Activated naive CD4-positive, alpha-beta T cell treated with anti-CD3 and anti-CD28 coated beads for 36 hours (primary cell): Measurements from ENCODE around the gene TUBA1B. TPM values are rescaled to one million over a fixed set of nuclear protein-coding genes. Genes with fewer than 3 reads are reported as not detected.
"Not testable (repeated sequence)": the region's sequence is repeated elsewhere in the genome, so short reads cannot be mapped to it uniquely, and the experiment has no call there.

Source experiments
- CTCF ChIA-PET: fragments of 350-600 bp; sonication (Branson Sonifier 250); formaldehyde crosslinking; loops from one replicate; lab custom pipeline; 2021; ENCODE audit warnings: antibody characterized with exemption; lab: Charles Lee
- DNase-seq: peaks from one replicate; pipeline ENCODE4 v3.0.0-alpha.2; 2020
- H3K27ac Mint-ChIP-seq: one replicate; pipeline ENCODE4 v1.8.0; 2021; ENCODE audit warnings: mild to moderate bottlenecking, mixed read lengths
- H3K27me3 Mint-ChIP-seq: one replicate; pipeline ENCODE4 v1.8.0; 2021; ENCODE audit warnings: low read depth, mixed read lengths
- H3K36me3 Mint-ChIP-seq: one replicate; pipeline ENCODE4 v1.8.0; 2021; ENCODE audit warnings: low read depth, mixed read lengths
- H3K4me1 Mint-ChIP-seq: one replicate; pipeline ENCODE4 v1.8.0; 2021; ENCODE audit warnings: low read depth, mixed read lengths
- H3K4me3 Mint-ChIP-seq: one replicate; pipeline ENCODE4 v1.8.0; 2021; ENCODE audit warnings: mild to moderate bottlenecking, moderate library complexity, mixed read lengths
- H3K9me3 Mint-ChIP-seq: one replicate; pipeline ENCODE4 v1.8.0; 2021; ENCODE audit warnings: mixed read lengths
- intact Hi-C: fragments of 100-400 bp; cut with micrococcal nuclease; formaldehyde crosslinking; loops from one replicate; pipeline ENCODE4 v1.15.1; 2023
- total RNA-seq, 2 experiments: library from RNA; stranded (reverse); gene quantifications; one replicate each; pipeline ENCODE4 v1.2.3, GENCODE V29; 2021

Gene TUBA1B
- 1,000 to 10,000 TPM; 2,826 to 2,914 TPM for total RNA-seq

GRCh38 chr12:49131051-49131893, at the start of gene TUBA1B:
TSS of gene TUBA1B (minus strand) at chr12:49131395. CDS start at chr12:49131300, 95 bp downstream.
- intact Hi-C loops, result loop anchor here (1.0 to 10.0 kb wide), 4 partner anchors 58 to 1024 kb away; partner anchors contain the start of genes CCNT1, PRKAG1, SENP1 and TUBA1A
- Mint-ChIP-seq H3K4me1 (peaks cover 43% of the 10 kb centered on the region), H3K27me3 (no peaks in the 10 kb centered on the region), H3K9me3 (no peaks in the 10 kb centered on the region), H3K27ac (peak within 1 kb of the TSS; percentile 100), H3K36me3 (peaks cover 45% of the 10 kb centered on the region), H3K4me3 (peak within 1 kb of the TSS; percentile 97)
- CTCF ChIA-PET, result interaction anchor here (0.7 to 3.0 kb wide), 19 partner anchors 9 to 210 kb away, joined by 3 to 19 read pairs (median 3); partner anchors contain the start of genes DHH, LMBR1L, RHEBL1 and TUBA1A
- peak; percentile 89 for DNase-seq

- Mint-ChIP-seq H3K27me3 (no peaks in the 10 kb centered on the region), H3K36me3 (no peaks in the 10 kb centered on the region), H3K27ac (no peak overlapping the region), H3K4me3 (no peak overlapping the region), H3K9me3 (no peaks in the 10 kb centered on the region), H3K4me1 (no peaks in the 10 kb centered on the region)
- CTCF ChIA-PET, result no interaction called here
- intact Hi-C loops, result no loop called here
- no peak for DNase-seq
Measured at GRCh38 chr12:49174218-49174617, 43.0 kb upstream of the TUBA1B start.

GRCh38 chr12:49170924-49171323, 39.7 kb upstream of the TUBA1B start:
- H3K36me3 Mint-ChIP-seq, result no peaks in the 10 kb centered on the region
- no peak overlapping the region for H3K27ac Mint-ChIP-seq
- no peaks in the 10 kb centered on the region for H3K4me1 Mint-ChIP-seq
- intact Hi-C loops, result no loop called here
- H3K9me3 Mint-ChIP-seq, result no peaks in the 10 kb centered on the region
- CTCF ChIA-PET, result interaction anchor here (0.8 to 1.2 kb wide), 2 partner anchors 64 to 281 kb away, joined by 3 to 4 read pairs; no protein-coding TSS in a partner anchor
- H3K27me3 Mint-ChIP-seq, result no peaks in the 10 kb centered on the region
- no peak overlapping the region for H3K4me3 Mint-ChIP-seq
- DNase-seq, result no peak

GRCh38 chr12:49165114-49165513, 33.9 kb upstream of the TUBA1B start:
- intact Hi-C loops, result no loop called here
- DNase-seq, result no peak
- no peaks in the 10 kb centered on the region for H3K4me1 Mint-ChIP-seq
- no peaks in the 10 kb centered on the region for H3K36me3 Mint-ChIP-seq
- no peaks in the 10 kb centered on the region for H3K27me3 Mint-ChIP-seq
- CTCF ChIA-PET, result interaction anchor here (0.6 kb wide), 1 partner anchor 106 kb away, joined by 3 read pairs; no protein-coding TSS in a partner anchor
- H3K4me3 Mint-ChIP-seq, result no peak overlapping the region
- no peaks in the 10 kb centered on the region for H3K9me3 Mint-ChIP-seq
- no peak overlapping the region for H3K27ac Mint-ChIP-seq

GRCh38 chr12:49161901-49162300, 30.7 kb upstream of the TUBA1B start:
- H3K27ac Mint-ChIP-seq, H3K27me3 Mint-ChIP-seq, DNase-seq, H3K36me3 Mint-ChIP-seq, H3K4me1 Mint-ChIP-seq, intact Hi-C loops, H3K9me3 Mint-ChIP-seq, H3K4me3 Mint-ChIP-seq: not testable (repeated sequence)
- CTCF ChIA-PET, result interaction anchor here (0.6 kb wide), 1 partner anchor 26 kb away, joined by 3 read pairs; no protein-coding TSS in a partner anchor

- DNase-seq, result no peak
- no peaks in the 10 kb centered on the region for H3K4me1 Mint-ChIP-seq
- no peaks in the 10 kb centered on the region for H3K36me3 Mint-ChIP-seq
- intact Hi-C loops, result no loop called here
- CTCF ChIA-PET, result interaction anchor here (0.6 kb wide), 1 partner anchor 367 kb away, joined by 3 read pairs; no protein-coding TSS in a partner anchor
- H3K9me3 Mint-ChIP-seq, result no peaks in the 10 kb centered on the region
- no peaks in the 10 kb centered on the region for H3K27me3 Mint-ChIP-seq
- H3K4me3 Mint-ChIP-seq, result no peak overlapping the region
- no peak overlapping the region for H3K27ac Mint-ChIP-seq
Measured at GRCh38 chr12:49161092-49161795, 30.0 kb upstream of the TUBA1B start.

GRCh38 chr12:49160399-49160798, 29.2 kb upstream of the TUBA1B start:
- H3K4me1 Mint-ChIP-seq, result no peaks in the 10 kb centered on the region
- no peak overlapping the region for H3K27ac Mint-ChIP-seq
- CTCF ChIA-PET, result no interaction called here

GRCh38 chr12:49154221-49154620, 23.0 kb upstream of the TUBA1B start:
- Mint-ChIP-seq H3K27ac (no peak overlapping the region), H3K36me3 (no peaks in the 10 kb centered on the region), H3K9me3 (no peaks in the 10 kb centered on the region), H3K4me3 (no peak overlapping the region), H3K4me1 (peaks cover 2% of the 10 kb centered on the region), H3K27me3 (no peaks in the 10 kb centered on the region)
- CTCF ChIA-PET, result no interaction called here
- DNase-seq, result no peak
- intact Hi-C loops, result no loop called here

More at GRCh38 chr12:49160399-49160798, 29.2 kb upstream of the TUBA1B start:
- H3K4me3 Mint-ChIP-seq, result no peak overlapping the region
- H3K36me3 Mint-ChIP-seq, result no peaks in the 10 kb centered on the region
- no peaks in the 10 kb centered on the region for H3K9me3 Mint-ChIP-seq
- intact Hi-C loops, result no loop called here
- no peaks in the 10 kb centered on the region for H3K27me3 Mint-ChIP-seq
- DNase-seq, result no peak

- H3K27ac Mint-ChIP-seq, result no peak overlapping the region
- CTCF ChIA-PET, result no interaction called here
- H3K36me3 Mint-ChIP-seq, result peaks cover 3% of the 10 kb centered on the region
- no peaks in the 10 kb centered on the region for H3K9me3 Mint-ChIP-seq
- no peak overlapping the region for H3K4me3 Mint-ChIP-seq
- intact Hi-C loops, result no loop called here
- DNase-seq, result no peak
- no peaks in the 10 kb centered on the region for H3K27me3 Mint-ChIP-seq
- peaks cover 2% of the 10 kb centered on the region for H3K4me1 Mint-ChIP-seq
Measured at GRCh38 chr12:49147384-49147783, 16.2 kb upstream of the TUBA1B start.

GRCh38 chr12:49146406-49146805, 15.2 kb upstream of the TUBA1B start:
- DNase-seq, result no peak
- no peak overlapping the region for H3K27ac Mint-ChIP-seq
- no peaks in the 10 kb centered on the region for H3K27me3 Mint-ChIP-seq
- CTCF ChIA-PET, result interaction anchor here (0.6 kb wide), 1 partner anchor 167 kb away, joined by 3 read pairs; no protein-coding TSS in a partner anchor
- no peaks in the 10 kb centered on the region for H3K9me3 Mint-ChIP-seq
- peaks cover 3% of the 10 kb centered on the region for H3K36me3 Mint-ChIP-seq
- peaks cover 2% of the 10 kb centered on the region for H3K4me1 Mint-ChIP-seq
- no peak overlapping the region for H3K4me3 Mint-ChIP-seq
- intact Hi-C loops, result no loop called here

GRCh38 chr12:49144384-49144783, 13.2 kb upstream of the TUBA1B start:
- no peak for DNase-seq
- H3K27me3 Mint-ChIP-seq, result no peaks in the 10 kb centered on the region
- no peak overlapping the region for H3K4me3 Mint-ChIP-seq
- intact Hi-C loops, result no loop called here
- CTCF ChIA-PET, result interaction anchor here (0.6 to 0.8 kb wide), 4 partner anchors 13 to 182 kb away, joined by 3 to 5 read pairs (median 3); partner anchors contain the start of genes TUBA1B and WNT1
- H3K27ac Mint-ChIP-seq, result no peak overlapping the region
- no peaks in the 10 kb centered on the region for H3K9me3 Mint-ChIP-seq
- peaks cover 2% of the 10 kb centered on the region for H3K4me1 Mint-ChIP-seq
- H3K36me3 Mint-ChIP-seq, result peaks cover 5% of the 10 kb centered on the region

- H3K27ac Mint-ChIP-seq, result no peak overlapping the region
- no peak for DNase-seq
- CTCF ChIA-PET, result interaction anchor here (0.6 to 1.0 kb wide), 2 partner anchors 15 to 49 kb away, joined by 5 to 6 read pairs; no protein-coding TSS in a partner anchor
- H3K36me3 Mint-ChIP-seq, result peaks cover 2% of the 10 kb centered on the region
- H3K27me3 Mint-ChIP-seq, result no peaks in the 10 kb centered on the region
- peaks cover 2% of the 10 kb centered on the region for H3K4me1 Mint-ChIP-seq
- H3K9me3 Mint-ChIP-seq, result no peaks in the 10 kb centered on the region
- no peak overlapping the region for H3K4me3 Mint-ChIP-seq
- intact Hi-C loops, result loop anchor here (10.0 kb wide), 1 partner anchor 424 kb away; the partner anchor contains the start of gene CCNT1
Measured at GRCh38 chr12:49138999-49139398, 7.8 kb upstream of the TUBA1B start.
